ENCODE measurements around the gene CITED4. TPM values are rescaled to one million over a fixed set of nuclear protein-coding genes. Genes with fewer than 3 reads are reported as not detected.

Gene CITED4
- total RNA-seq, 4 donors from 2014 or later, result 1.7 to 53.9 (median 3.7) TPM

DNA sequence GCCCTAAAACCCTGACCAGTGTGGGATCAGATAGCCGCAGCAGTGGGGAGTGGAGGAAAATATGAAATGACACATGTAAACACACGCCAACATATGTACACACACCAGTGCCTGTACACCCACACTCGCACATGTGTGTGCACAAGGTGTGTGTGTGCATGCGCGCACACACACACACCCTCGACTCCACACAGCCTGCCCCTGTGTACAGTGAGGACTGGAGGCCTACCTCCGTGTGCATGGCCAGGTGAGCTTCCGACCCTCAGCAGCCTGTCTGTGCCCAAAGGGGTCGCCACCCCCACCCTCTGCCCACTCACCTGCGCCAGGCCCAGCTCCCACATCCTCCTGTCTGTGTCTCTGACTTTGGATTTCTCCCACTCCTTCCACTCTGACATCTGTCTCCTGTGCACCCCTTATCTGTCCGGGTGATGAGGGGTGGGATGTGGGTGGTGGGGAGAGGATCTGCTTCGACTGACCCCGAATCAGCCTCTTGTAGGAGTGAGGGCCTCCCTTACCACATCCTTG lies 31.7 kb downstream of the CITED4 start:
- no peak for TF ChIP-seq CTCF (IDR thresholded peaks at IDR 0.05; ENCODE audit: low read depth)

DNA sequence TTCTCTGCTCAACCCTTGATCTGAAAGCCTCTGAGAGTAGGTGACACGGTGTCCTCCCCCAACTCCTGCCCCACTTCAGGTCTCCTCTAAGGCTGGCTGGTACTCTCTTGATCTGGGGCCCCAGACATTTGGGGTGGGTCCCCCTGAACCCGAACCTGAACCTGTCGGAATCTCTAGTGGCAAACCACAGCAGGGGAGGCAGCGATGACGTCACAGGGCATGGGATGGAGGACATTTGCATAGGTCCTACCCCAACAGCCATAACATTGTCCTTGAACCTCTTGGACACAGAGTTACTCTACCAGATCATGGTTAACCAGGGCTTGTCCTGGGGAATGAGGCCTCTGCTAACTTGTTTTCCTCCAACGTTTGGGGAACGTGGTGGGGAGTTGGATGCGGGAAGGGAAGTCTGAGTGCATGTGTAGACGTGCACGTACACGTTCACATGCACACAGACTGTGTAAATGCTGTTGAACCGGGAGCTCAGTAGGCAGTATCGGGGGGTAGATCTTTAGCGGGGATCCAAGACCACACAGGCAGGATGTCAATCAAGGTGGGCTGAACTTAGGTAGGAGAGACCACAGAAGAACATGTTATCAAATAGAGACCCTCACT lies 32.4 kb downstream of the CITED4 start:
- no peak for TF ChIP-seq CTCF (IDR thresholded peaks at IDR 0.05; ENCODE audit: low read depth)

DNA sequence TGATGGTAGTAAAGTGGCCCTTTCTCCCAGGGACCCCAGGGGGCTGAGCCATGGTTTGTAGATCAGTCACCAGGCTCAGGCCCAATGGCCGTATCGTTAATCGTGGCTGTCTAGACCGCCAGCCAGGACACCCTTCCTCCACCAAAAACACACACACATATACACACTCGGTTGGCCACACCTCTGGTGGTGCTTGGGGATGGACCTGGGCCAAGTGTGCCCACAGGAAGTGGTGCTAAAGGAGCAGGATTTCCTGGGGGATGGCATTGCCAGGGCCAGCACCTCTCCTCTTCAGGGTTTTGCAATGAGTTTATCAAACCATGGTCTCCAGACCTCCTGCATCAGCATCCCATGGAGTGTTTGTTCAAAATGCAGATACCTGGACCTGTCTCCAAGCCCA lies 36.2 kb downstream of the CITED4 start:
- no peak for TF ChIP-seq CTCF (IDR thresholded peaks at IDR 0.05; ENCODE audit: low read depth)

DNA sequence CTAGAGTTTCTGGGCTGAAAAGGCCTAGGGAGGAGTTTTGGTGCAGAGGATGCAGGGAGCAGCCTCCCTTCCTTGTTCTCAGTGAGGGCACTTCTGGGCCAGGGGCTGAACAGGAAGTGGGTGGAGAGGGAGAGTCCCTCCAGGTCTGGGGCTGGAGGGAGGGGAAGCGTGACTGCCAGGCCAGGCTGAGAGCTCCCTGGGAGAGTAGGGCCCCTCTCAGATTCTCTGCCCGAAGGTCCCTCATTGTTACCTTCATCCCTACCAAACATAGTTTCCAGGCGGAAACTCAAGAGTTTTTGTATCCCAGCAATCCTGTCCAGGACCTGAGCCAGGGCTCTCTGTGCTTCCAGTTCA lies 36.8 kb downstream of the CITED4 start:
- TF ChIP-seq CTCF (IDR thresholded peaks at IDR 0.05; ENCODE audit: low read depth), result no peak

DNA sequence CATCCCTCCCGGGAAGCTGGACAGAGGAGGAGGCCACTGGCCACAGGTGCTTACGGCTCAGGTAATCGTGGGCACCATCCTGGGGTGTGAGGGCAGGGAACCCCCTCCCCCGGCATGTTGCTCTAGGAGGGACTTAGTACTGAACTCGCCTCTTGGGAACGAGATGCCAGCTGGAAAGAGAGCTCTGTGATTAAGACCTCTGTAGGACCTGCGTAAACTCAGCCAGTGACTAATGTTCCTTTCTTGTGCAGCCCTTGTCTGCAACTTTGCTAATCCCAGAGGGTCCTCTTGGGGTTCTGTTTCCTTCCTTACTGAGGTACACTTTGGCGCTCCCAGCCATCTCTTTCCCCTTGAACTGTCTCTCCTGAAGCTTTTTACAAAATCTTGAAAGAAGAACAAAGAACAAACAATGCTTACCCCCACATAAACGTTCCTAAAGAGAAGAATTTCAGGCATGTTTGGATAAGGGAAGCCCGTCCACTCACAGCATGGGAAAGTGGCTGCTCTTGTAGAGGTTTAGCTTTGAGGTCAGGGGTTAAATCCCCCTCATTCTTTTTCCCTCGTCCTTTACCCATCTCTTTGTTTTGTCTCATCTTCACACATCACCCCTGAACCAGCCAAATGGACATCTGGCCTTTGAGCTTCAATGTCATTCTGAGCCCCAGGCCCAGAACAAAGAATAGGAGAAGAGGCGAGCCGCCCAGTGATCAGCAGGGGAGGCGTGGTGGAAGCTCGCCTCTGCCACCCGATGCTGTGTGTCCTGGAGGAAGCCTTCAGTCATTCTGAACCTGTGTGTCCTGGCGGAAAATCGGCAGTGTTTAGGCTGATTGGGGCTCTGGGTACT lies 37.4 kb downstream of the CITED4 start:
- TF ChIP-seq CTCF (IDR thresholded peaks at IDR 0.05; ENCODE audit: low read depth), result no peak

DNA sequence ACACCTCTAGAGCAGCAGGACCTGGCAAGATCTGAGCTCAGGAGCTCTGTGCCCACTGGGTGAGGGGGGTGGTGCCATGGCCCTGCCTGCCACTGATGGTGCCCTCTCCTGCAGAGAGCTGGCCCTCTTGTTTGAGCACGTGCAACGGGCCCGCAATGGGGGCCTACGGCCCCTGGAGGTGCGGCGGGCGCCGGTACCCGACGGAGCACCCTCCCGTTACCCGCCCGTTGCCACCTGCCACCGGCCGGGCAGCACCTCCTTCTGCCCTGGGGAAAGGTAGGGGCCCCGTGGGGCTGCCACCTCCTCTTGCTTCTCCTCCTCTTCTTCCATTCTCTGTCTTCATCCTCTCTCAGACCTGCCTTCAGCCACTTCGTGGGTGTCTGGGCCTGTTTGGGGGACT lies 38.2 kb downstream of the CITED4 start:
- TF ChIP-seq CTCF (IDR thresholded peaks at IDR 0.05; ENCODE audit: low read depth), result no peak

- no peak for TF ChIP-seq CTCF (IDR thresholded peaks at IDR 0.05; ENCODE audit: low read depth)
These were observed 38.8 kb downstream of the CITED4 start for GRCh38 chr1:40823345-40823744.

Measured in subcutaneous adipose tissue (tissue), 4 donors.